A549 (cell line): ENCODE measurements around the gene TMEM244. TPM values are rescaled to one million over a fixed set of nuclear protein-coding genes. Genes with fewer than 3 reads are reported as not detected.

Experiments
- ATAC-seq, 2 experiments: fragments of 200-7000 bp in 1 of 2; fragments of >200 bp in 1 of 2; cut with Nextera tagmentation in 1 of 2; cut with Tn5 transposase in 1 of 2; 3 replicates each; pipeline versions ENCODE4 v1.8.0 to v1.9.1; 2018 to 2020; ENCODE audit warnings: mild to moderate bottlenecking in 1 of 2, moderate library complexity in 1 of 2
- CTCF ChIA-PET: fragments of 300-600 bp; sonication (Branson Sonifier 250); formaldehyde crosslinking; extraction: SDS; loops from one replicate; lab custom pipeline; 2021; ENCODE audit warnings: antibody characterized with exemption, inconsistent platforms; lab: Yijun Ruan, JAX
- POLR2A ChIA-PET: fragments of 350-600 bp; formaldehyde crosslinking; extraction: SDS; loops from one replicate; lab custom pipeline; 2021; ENCODE audit warnings: antibody characterized with exemption, inconsistent platforms; lab: Yijun Ruan, JAX
- DNase-seq, 2 experiments: peaks; one replicate each; pipeline versions ENCODE4 v3.0.0 to v3.0.0-alpha.2; 2011 to 2016; ENCODE audit warnings: low read depth in 1 of 2, low spot score in 1 of 2
- FAIRE-seq: peaks from 2 replicates; lab custom pipeline; 2011; peaks lifted over from hg19 to GRCh38; lab: Jason Lieb, UNC
- H3K27ac ChIP-seq, 2 experiments: fragments of >200 bp; sonication (Bioruptor Twin); formaldehyde crosslinking; 3 replicates each; pipeline ENCODE4 v1.5.1; 2016 to 2017
- H3K4me1 ChIP-seq: fragments of >200 bp; sonication (Bioruptor Twin); formaldehyde crosslinking; 3 replicates; pipeline ENCODE4 v1.6.1; 2016
- H3K4me2 ChIP-seq: fragments of >200 bp; sonication (Bioruptor Twin); formaldehyde crosslinking; 3 replicates; pipeline ENCODE4 v1.6.1; 2016
- H3K4me3 ChIP-seq: fragments of >200 bp; sonication (Bioruptor Twin); formaldehyde crosslinking; 3 replicates; pipeline ENCODE4 v1.5.1; 2016
- H3K9me3 ChIP-seq: fragments of >200 bp; sonication (Bioruptor Twin); formaldehyde crosslinking; 3 replicates; pipeline ENCODE4 v1.6.1; 2016
- CBX8 ChIP-seq: fragments of 200-600 bp; sonication (generic); IDR thresholded peaks from 2 replicates; pipeline ENCODE4 v1.6.1; 2016
- E2F6 ChIP-seq: IDR thresholded peaks from 2 replicates; pipeline ENCODE4 v1.6.1; 2012; ENCODE audit warnings: low read depth, borderline replicate concordance
- ELK1 ChIP-seq: fragments of 150-350 bp; IDR thresholded peaks from 2 replicates; pipeline ENCODE4 v1.6.1; 2014; ENCODE audit warnings: low read depth, mild to moderate bottlenecking, low read length
- ESRRA ChIP-seq: fragments of 150-350 bp; IDR thresholded peaks from 2 replicates; pipeline ENCODE4 v1.6.1; 2014; ENCODE audit warnings: mild to moderate bottlenecking, low read length, borderline replicate concordance
- FOSL2 ChIP-seq, 2 experiments: fragments of 450-650 bp in 1 of 2; fragments of >200 bp in 1 of 2; sonication (Bioruptor Twin) in 1 of 2; formaldehyde crosslinking; IDR thresholded peaks; 2 replicates each; pipeline versions ENCODE4 v1.5.0 to v1.6.1; 2016 to 2020; ENCODE audit warnings: mild to moderate bottlenecking in 1 of 2, moderate library complexity in 1 of 2
- HOXB13 ChIP-seq: fragments of 250-450 bp; sonication (Bioruptor Pico); IDR thresholded peaks from 2 replicates; pipeline ENCODE4 v1.5.0; 2020; ENCODE audit warnings: low read depth, mild to moderate bottlenecking, moderate library complexity
- NFE2L2 ChIP-seq: fragments of 150-350 bp; conservative IDR thresholded peaks from 2 replicates; pipeline ENCODE4 v1.6.1; 2014; ENCODE audit warnings: low read length
- PHF8 ChIP-seq: fragments of 200-600 bp; sonication (generic); IDR thresholded peaks from 2 replicates; pipeline ENCODE4 v1.6.1; 2016; ENCODE audit warnings: low read depth, mild to moderate bottlenecking, antibody characterized with exemption, moderate library complexity, borderline replicate concordance
- POLR2A ChIP-seq: IDR thresholded peaks from 2 replicates; pipeline ENCODE4 v1.6.1; 2012; ENCODE audit warnings: mild to moderate bottlenecking, low read length
- POLR2AphosphoS2 ChIP-seq: conservative IDR thresholded peaks from 2 replicates; pipeline ENCODE4 v1.6.1; 2012; ENCODE audit warnings: low read length, improper control_type of control experiment, inconsistent platforms
- REST ChIP-seq: fragments of 200-600 bp; sonication (generic); IDR thresholded peaks from 2 replicates; pipeline ENCODE4 v1.6.1; 2016; ENCODE audit warnings: antibody characterized with exemption, mild to moderate bottlenecking, moderate library complexity
- RNF2 ChIP-seq: fragments of 200-600 bp; sonication (generic); IDR thresholded peaks from 2 replicates; pipeline ENCODE4 v1.6.1; 2016; ENCODE audit warnings: low read depth, mild to moderate bottlenecking, antibody characterized with exemption, moderate library complexity, borderline replicate concordance
- ZFP36 ChIP-seq: fragments of 450-650 bp; IDR thresholded peaks from 2 replicates; pipeline ENCODE4 v1.6.1; 2014; ENCODE audit warnings: borderline replicate concordance; ENCODE audit not compliant: partially characterized antibody
- ZNF302 ChIP-seq: fragments of 250-450 bp; sonication (Bioruptor Pico); IDR thresholded peaks from 2 replicates; pipeline ENCODE4 v1.9.0; 2021; ENCODE audit warnings: inconsistent platforms, mild to moderate bottlenecking, moderate library complexity
- WGBS: methylation state at CpG from one replicate; pipeline ENCODE4 v1.1.6; 2017; ENCODE audit errors: missing lambda C conversion rate; 5-methylcytosine and 5-hydroxymethylcytosine counted together
- polyA plus RNA-seq, 4 experiments: library from polyadenylated mRNA; depleted of rRNA in 3 of 4; stranded (reverse); fragments of >200 nt; fragmentation: RNase III in 1 of 4; extraction: RNeasy Plus Mini Kit Qiagen cat#74134 plus additional on column Dnase treatment in 1 of 4; gene quantifications; 2 replicates in 3 of 4; 3 replicates in 1 of 4; pipeline ENCODE4 v1.2.3, GENCODE V29; 2011 to 2017
- TF ChIP-seq, protein P1 (sequence below): fragments of >200 bp; sonication (Bioruptor Twin); formaldehyde crosslinking; IDR thresholded peaks from 3 replicates; pipeline ENCODE4 v1.5.1; 2016
- TF ChIP-seq, protein P2 (sequence below): IDR thresholded peaks from 2 replicates; pipeline ENCODE4 v1.6.1; 2012
- TF ChIP-seq, protein P3 (sequence below): IDR thresholded peaks from 2 replicates; pipeline ENCODE4 v1.6.1; 2012
- TF ChIP-seq, protein P4 (sequence below): fragments of 250-450 bp; sonication (Bioruptor Pico); IDR thresholded peaks from 2 replicates; pipeline ENCODE4 v1.5.0; 2021; ENCODE audit warnings: mild to moderate bottlenecking, moderate library complexity, borderline replicate concordance
- TF ChIP-seq, protein P5 (sequence below): fragments of >200 bp; sonication (Bioruptor Twin); formaldehyde crosslinking; IDR thresholded peaks from 3 replicates; pipeline ENCODE4 v1.6.1; 2016

Gene TMEM244
- polyA plus RNA-seq, 2 of the 4 experiments (the other 2 are of a cell fraction): not detected

- TF ChIP-seq ESRRA (no peak), POLR2AphosphoS2 (no peak)
Observed at GRCh38 chr6:129843573-129843972, 17.5 kb downstream of the TMEM244 start (continued).

DNA sequence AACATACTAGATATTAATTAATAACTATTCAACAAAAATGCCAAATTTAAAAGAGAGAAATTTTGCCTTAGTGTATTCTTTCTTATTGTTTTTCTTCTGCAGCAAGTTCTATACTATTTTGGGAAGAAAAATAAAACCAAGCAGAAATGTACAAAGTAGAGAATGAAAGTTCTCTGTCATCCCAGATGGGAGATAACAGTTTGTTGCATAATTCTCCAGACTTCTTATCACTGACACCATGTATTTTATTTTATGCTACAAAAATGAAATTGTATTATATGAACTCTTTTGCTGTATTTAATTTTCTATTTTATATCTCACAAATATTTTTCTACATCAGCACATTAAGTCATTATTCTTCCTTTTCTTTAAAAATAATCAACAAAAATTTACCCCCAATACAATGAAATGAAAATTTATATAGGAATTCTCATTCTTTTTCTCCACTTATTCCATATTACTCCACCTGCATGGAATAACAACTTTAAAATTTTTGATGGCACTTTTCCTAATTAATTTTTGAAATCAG, 18.2 kb downstream of the TMEM244 start:
- Histone ChIP-seq H3K4me2 (no peak overlapping the region), H3K4me1 (no peaks in the 10 kb centered on the region), H3K27ac (no peak overlapping the region), H3K9me3 (no peaks in the 10 kb centered on the region), H3K4me3 (no peak overlapping the region)
- POLR2A ChIA-PET: no interaction called here
- TF ChIP-seq REST (no peak), ELK1 (no peak), HOXB13 (CRISPR knock-in tag) (no peak), NFE2L2 (no peak), POLR2A (no peak), FOSL2 (IDR thresholded peaks at IDR 0.05) (no peak), FOSL2 (CRISPR knock-in tag; IDR thresholded peaks at IDR 0.05) (no peak), CBX8 (no peak)
- TF ChIP-seq, protein P1, sequence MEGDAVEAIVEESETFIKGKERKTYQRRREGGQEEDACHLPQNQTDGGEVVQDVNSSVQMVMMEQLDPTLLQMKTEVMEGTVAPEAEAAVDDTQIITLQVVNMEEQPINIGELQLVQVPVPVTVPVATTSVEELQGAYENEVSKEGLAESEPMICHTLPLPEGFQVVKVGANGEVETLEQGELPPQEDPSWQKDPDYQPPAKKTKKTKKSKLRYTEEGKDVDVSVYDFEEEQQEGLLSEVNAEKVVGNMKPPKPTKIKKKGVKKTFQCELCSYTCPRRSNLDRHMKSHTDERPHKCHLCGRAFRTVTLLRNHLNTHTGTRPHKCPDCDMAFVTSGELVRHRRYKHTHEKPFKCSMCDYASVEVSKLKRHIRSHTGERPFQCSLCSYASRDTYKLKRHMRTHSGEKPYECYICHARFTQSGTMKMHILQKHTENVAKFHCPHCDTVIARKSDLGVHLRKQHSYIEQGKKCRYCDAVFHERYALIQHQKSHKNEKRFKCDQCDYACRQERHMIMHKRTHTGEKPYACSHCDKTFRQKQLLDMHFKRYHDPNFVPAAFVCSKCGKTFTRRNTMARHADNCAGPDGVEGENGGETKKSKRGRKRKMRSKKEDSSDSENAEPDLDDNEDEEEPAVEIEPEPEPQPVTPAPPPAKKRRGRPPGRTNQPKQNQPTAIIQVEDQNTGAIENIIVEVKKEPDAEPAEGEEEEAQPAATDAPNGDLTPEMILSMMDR: no peak
- TF ChIP-seq, protein P2, sequence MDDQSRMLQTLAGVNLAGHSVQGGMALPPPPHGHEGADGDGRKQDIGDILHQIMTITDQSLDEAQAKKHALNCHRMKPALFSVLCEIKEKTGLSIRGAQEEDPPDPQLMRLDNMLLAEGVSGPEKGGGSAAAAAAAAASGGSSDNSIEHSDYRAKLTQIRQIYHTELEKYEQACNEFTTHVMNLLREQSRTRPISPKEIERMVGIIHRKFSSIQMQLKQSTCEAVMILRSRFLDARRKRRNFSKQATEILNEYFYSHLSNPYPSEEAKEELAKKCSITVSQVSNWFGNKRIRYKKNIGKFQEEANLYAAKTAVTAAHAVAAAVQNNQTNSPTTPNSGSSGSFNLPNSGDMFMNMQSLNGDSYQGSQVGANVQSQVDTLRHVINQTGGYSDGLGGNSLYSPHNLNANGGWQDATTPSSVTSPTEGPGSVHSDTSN: no peak
- TF ChIP-seq, protein P3, sequence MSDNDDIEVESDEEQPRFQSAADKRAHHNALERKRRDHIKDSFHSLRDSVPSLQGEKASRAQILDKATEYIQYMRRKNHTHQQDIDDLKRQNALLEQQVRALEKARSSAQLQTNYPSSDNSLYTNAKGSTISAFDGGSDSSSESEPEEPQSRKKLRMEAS: no peak
- TF ChIP-seq, protein P4, sequence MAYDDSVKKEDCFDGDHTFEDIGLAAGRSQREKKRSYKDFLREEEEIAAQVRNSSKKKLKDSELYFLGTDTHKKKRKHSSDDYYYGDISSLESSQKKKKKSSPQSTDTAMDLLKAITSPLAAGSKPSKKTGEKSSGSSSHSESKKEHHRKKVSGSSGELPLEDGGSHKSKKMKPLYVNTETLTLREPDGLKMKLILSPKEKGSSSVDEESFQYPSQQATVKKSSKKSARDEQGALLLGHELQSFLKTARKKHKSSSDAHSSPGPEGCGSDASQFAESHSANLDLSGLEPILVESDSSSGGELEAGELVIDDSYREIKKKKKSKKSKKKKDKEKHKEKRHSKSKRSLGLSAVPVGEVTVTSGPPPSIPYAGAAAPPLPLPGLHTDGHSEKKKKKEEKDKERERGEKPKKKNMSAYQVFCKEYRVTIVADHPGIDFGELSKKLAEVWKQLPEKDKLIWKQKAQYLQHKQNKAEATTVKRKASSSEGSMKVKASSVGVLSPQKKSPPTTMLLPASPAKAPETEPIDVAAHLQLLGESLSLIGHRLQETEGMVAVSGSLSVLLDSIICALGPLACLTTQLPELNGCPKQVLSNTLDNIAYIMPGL (CRISPR knock-in tag): no peak
- no peak for DNase-seq
- ATAC-seq: no peak
- no peak for FAIRE-seq
- CTCF ChIA-PET: no interaction called here

DNA sequence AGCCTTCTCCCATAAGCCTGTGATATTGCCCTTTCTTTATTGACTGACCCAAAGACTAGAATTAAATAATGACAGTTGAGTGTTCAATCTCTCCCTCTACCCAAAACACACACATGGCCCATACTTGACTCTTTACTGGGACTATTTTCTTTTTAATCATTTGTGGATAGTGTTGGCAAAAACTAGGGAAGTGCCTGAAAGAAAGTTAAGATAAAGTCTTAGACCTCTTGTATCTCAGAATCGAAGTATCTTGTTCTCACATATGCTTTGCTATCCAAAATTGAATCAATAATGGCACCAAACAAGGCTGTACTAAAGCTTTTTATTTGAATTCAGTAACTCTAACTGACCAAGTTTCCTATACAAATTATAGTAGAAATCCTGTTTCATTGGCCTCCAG, 19.0 kb downstream of the TMEM244 start:
- no peak for ATAC-seq
- POLR2A ChIA-PET: no interaction called here
- 8% methylated on average over 1 of the region's 1 CpG for WGBS
- no peak for DNase-seq
- no peak overlapping the region for H3K27ac ChIP-seq
- no peak for FAIRE-seq
- no peak overlapping the region for H3K4me2 ChIP-seq
- no peaks in the 10 kb centered on the region for H3K9me3 ChIP-seq
- H3K4me1 ChIP-seq: no peaks in the 10 kb centered on the region
- CTCF ChIA-PET: no interaction called here
- H3K4me3 ChIP-seq: no peak overlapping the region
- TF ChIP-seq E2F6: no peak
- TF ChIP-seq, protein P5, sequence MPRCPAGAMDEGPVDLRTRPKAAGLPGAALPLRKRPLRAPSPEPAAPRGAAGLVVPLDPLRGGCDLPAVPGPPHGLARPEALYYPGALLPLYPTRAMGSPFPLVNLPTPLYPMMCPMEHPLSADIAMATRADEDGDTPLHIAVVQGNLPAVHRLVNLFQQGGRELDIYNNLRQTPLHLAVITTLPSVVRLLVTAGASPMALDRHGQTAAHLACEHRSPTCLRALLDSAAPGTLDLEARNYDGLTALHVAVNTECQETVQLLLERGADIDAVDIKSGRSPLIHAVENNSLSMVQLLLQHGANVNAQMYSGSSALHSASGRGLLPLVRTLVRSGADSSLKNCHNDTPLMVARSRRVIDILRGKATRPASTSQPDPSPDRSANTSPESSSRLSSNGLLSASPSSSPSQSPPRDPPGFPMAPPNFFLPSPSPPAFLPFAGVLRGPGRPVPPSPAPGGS: no peak
- no peak for TF ChIP-seq ZFP36
- TF ChIP-seq NFE2L2: no peak
- TF ChIP-seq ZNF302 (CRISPR knock-in tag): no peak
- TF ChIP-seq, protein P1: no peak
- no peak for TF ChIP-seq RNF2
- TF ChIP-seq PHF8: no peak
